ENCODE measurements around the gene CERS6. TPM values are rescaled to one million over a fixed set of nuclear protein-coding genes. Genes with fewer than 3 reads are reported as not detected.

Gene CERS6
- total RNA-seq, 4 donors from 2014 or later: 42.3 to 62.1 (median 50.6) TPM

DNA sequence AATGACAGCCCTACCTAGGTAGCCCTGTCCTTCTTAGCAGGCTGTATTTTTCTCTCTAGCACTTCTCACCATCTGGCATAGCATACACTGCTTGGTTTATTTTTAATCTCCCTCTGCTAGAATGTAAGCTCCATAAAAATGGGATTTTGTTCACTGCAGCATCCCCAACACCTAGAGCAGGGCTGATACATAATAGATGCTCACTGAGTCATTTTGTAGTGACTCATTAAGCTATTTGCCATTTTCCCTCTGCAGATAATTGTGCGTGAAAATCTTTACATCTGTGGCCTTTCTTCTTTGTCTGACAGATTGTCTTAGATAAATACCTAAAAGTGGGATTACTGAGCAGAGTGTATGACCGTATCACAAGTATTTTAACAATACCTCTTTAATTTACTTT, 82.5 kb downstream of the CERS6 start:
- no peak overlapping the region for H3K27ac ChIP-seq
- 84 to 89% methylated on average over 2 of the region's 2 CpGs for WGBS, 2 donors (ENCODE audit: low coverage in 1 of 2)
- no peak overlapping the region for H3K4me3 ChIP-seq
- TF ChIP-seq POLR2A (IDR thresholded peaks at IDR 0.05): no peak
- no peak for TF ChIP-seq POLR2AphosphoS5 (IDR thresholded peaks at IDR 0.05)
- TF ChIP-seq, protein P1, sequence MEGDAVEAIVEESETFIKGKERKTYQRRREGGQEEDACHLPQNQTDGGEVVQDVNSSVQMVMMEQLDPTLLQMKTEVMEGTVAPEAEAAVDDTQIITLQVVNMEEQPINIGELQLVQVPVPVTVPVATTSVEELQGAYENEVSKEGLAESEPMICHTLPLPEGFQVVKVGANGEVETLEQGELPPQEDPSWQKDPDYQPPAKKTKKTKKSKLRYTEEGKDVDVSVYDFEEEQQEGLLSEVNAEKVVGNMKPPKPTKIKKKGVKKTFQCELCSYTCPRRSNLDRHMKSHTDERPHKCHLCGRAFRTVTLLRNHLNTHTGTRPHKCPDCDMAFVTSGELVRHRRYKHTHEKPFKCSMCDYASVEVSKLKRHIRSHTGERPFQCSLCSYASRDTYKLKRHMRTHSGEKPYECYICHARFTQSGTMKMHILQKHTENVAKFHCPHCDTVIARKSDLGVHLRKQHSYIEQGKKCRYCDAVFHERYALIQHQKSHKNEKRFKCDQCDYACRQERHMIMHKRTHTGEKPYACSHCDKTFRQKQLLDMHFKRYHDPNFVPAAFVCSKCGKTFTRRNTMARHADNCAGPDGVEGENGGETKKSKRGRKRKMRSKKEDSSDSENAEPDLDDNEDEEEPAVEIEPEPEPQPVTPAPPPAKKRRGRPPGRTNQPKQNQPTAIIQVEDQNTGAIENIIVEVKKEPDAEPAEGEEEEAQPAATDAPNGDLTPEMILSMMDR (IDR thresholded peaks at IDR 0.05): no peak
- TF ChIP-seq EP300 (IDR thresholded peaks at IDR 0.05; ENCODE audit: low read depth): no peak
- peaks cover 0 to 22% (median 7%) of the 10 kb centered on the region in 4 donors for H3K4me1 ChIP-seq
- H3K36me3 ChIP-seq: peaks cover 0 to 6% (median 0%) of the 10 kb centered on the region in 4 donors
- DNase-seq: no peak
- H3K27me3 ChIP-seq: no peaks in the 10 kb centered on the region
- intact Hi-C loops (cut with DNase I; ENCODE audit: low total_unique reads): no loop called here
- in situ Hi-C loops (cut with MboI; ENCODE audit: low pct_ligation_motif_present in 1 of 4, low pct_unique_long_range_greater_than_20kb in 1 of 4, low sequenced_read_pairs in 3 of 4): no loop called here
- peaks cover 6% of the 10 kb centered on the region in 2 donors for H3K9me3 ChIP-seq

DNA sequence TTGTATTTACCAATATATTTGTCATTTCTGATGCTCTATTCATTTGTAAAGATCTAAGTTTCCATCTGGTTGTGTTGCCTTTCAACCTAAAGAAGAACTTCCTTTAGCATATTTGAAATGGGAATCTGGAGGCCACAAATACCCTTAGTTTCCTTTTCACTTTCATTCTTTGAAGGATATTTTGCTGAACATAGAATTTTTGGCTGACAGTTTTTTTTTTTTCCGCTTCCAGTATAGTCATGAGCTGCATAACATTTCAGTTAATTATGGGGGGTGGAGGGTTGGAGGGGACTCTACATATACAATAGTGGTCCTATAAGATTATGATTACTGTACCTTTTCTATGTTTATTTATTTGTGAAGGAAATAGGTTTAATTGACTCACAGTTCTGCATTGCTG, 83.9 kb downstream of the CERS6 start:
- in situ Hi-C loops (cut with MboI; ENCODE audit: low pct_ligation_motif_present in 1 of 4, low pct_unique_long_range_greater_than_20kb in 1 of 4, low sequenced_read_pairs in 3 of 4) (no loop called here), intact Hi-C loops (cut with DNase I; ENCODE audit: low total_unique reads) (no loop called here)
- peaks cover 0 to 6% (median 0%) of the 10 kb centered on the region in 4 donors for H3K36me3 ChIP-seq
- no peak for DNase-seq
- peaks cover 0 to 24% (median 7%) of the 10 kb centered on the region in 4 donors for H3K4me1 ChIP-seq
- no peaks in the 10 kb centered on the region for H3K27me3 ChIP-seq
- no peak for TF ChIP-seq POLR2AphosphoS5 (IDR thresholded peaks at IDR 0.05)
- TF ChIP-seq, protein P1 (IDR thresholded peaks at IDR 0.05): no peak
- H3K9me3 ChIP-seq: peaks cover 6% of the 10 kb centered on the region in 2 donors
- H3K4me3 ChIP-seq: no peak overlapping the region
- WGBS, 2 donors (ENCODE audit: low coverage in 1 of 2): 97 to 100% methylated on average over 1 of the region's 1 CpG
- no peak overlapping the region for H3K27ac ChIP-seq

DNA sequence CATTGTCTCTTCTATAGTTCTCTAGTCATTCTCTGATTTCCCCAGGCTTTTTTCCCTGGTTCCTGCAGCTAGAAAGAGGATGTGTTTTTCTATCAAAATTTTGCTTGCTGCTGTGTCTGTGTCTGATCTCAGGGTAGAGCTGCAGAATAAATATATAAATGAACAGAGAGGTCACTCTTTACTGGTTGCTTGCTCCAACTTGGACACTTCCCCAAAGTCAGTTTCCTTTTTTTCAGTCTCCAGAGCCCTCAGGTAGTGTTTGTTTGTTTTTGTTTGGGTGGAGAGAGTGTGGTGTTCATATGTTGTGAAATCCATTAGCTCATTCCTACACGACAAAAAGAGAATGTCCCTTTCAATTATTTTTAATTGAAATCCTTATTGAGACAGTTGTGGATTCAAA, 85.8 kb downstream of the CERS6 start:
- WGBS, 2 donors (ENCODE audit: low coverage in 1 of 2): 44 to 53% methylated on average over 1 of the region's 1 CpG
- peak overlapping the region in 3 of 4 donors; percentile 22 to 72 (median 72) for H3K27ac ChIP-seq
- peaks cover 0 to 24% (median 7%) of the 10 kb centered on the region in 4 donors for H3K4me1 ChIP-seq

DNA sequence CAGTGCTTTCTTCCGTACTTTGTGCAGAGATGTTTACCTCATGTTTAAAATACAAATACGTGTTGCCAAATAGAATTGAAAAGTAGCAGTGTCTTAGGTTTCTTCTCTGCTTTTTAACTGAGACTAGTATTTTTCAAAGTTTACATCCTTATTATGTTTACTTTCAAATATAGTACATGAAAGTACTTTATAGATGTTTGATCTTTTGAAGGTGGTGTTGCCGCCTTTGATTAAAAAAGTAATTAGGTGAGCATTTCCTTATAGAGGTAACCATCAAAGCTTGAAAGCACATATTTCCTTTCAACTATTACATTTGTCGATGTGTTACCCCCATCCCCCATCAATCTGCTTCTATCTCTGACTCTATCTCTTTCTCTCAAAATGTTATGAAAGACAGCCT, 87.0 kb downstream of the CERS6 start:
- H3K4me1 ChIP-seq: peaks cover 0 to 24% (median 7%) of the 10 kb centered on the region in 4 donors
- H3K27me3 ChIP-seq: no peaks in the 10 kb centered on the region
- in situ Hi-C loops (cut with MboI; ENCODE audit: low pct_ligation_motif_present in 1 of 4, low pct_unique_long_range_greater_than_20kb in 1 of 4, low sequenced_read_pairs in 3 of 4): no loop called here
- 42 to 46% methylated on average over 4 of the region's 4 CpGs for WGBS, 2 donors (ENCODE audit: low coverage in 1 of 2)
- no peak for DNase-seq
- H3K4me3 ChIP-seq: no peak overlapping the region
- peak overlapping the region; percentile 39 to 72 (median 64) for H3K27ac ChIP-seq
- H3K36me3 ChIP-seq: peaks cover 0 to 6% (median 0%) of the 10 kb centered on the region in 4 donors
- intact Hi-C loops (cut with DNase I; ENCODE audit: low total_unique reads): no loop called here
- H3K9me3 ChIP-seq: peaks cover 6% of the 10 kb centered on the region in 2 donors
- TF ChIP-seq EP300 (IDR thresholded peaks at IDR 0.05; ENCODE audit: low read depth): no peak
- TF ChIP-seq POLR2AphosphoS5 (IDR thresholded peaks at IDR 0.05): peak in 1 of 3 donors; percentile 54
- no peak for TF ChIP-seq POLR2A (IDR thresholded peaks at IDR 0.05)

More for the DNA sequence above, 85.8 kb downstream of the CERS6 start:
- Histone ChIP-seq H3K9me3 (peaks cover 6% of the 10 kb centered on the region in 2 donors), H3K4me3 (no peak overlapping the region), H3K36me3 (peaks cover 0 to 6% (median 0%) of the 10 kb centered on the region in 4 donors), H3K27me3 (no peaks in the 10 kb centered on the region)
- DNase-seq: no peak
- in situ Hi-C loops (cut with MboI; ENCODE audit: low pct_ligation_motif_present in 1 of 4, low pct_unique_long_range_greater_than_20kb in 1 of 4, low sequenced_read_pairs in 3 of 4): no loop called here
- intact Hi-C loops (cut with DNase I; ENCODE audit: low total_unique reads): no loop called here
- TF ChIP-seq POLR2A (IDR thresholded peaks at IDR 0.05) (no peak), EP300 (IDR thresholded peaks at IDR 0.05; ENCODE audit: low read depth) (no peak), POLR2AphosphoS5 (IDR thresholded peaks at IDR 0.05) (no peak)
- TF ChIP-seq, protein P1 (IDR thresholded peaks at IDR 0.05): no peak

DNA sequence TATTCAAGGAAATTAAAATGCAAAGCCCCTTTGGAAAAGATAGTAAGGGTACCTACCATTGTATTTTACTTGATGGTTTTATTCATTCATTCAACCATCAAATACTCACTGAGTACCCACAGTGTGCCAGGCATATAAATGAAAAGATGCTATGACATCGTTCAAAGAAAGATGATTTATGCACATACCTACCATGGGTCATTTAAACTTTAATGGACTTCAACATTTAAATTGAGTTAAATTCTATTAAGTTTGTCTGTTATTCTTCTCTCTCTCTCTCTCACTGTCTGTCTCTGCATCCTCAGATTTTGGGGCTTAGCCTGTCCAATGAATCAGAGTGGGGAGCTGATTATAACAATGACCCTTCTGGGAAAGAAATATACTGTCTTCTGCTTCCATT, 87.9 kb downstream of the CERS6 start:
- H3K27me3 ChIP-seq: no peaks in the 10 kb centered on the region
- H3K4me3 ChIP-seq: no peak overlapping the region
- peaks cover 6% of the 10 kb centered on the region in 2 donors for H3K9me3 ChIP-seq
- TF ChIP-seq EP300 (IDR thresholded peaks at IDR 0.05; ENCODE audit: low read depth) (no peak), POLR2AphosphoS5 (IDR thresholded peaks at IDR 0.05) (no peak)
- TF ChIP-seq, protein P1 (IDR thresholded peaks at IDR 0.05): no peak
- WGBS, 2 donors (ENCODE audit: low coverage in 1 of 2): 79 to 84% methylated on average over 1 of the region's 1 CpG
- DNase-seq: no peak
- no peak overlapping the region for H3K27ac ChIP-seq
- H3K36me3 ChIP-seq: peaks cover 0 to 6% (median 0%) of the 10 kb centered on the region in 4 donors
- peaks cover 0 to 27% (median 7%) of the 10 kb centered on the region in 4 donors for H3K4me1 ChIP-seq
- in situ Hi-C loops (cut with MboI; ENCODE audit: low pct_ligation_motif_present in 1 of 4, low pct_unique_long_range_greater_than_20kb in 1 of 4, low sequenced_read_pairs in 3 of 4): no loop called here
- intact Hi-C loops (cut with DNase I; ENCODE audit: low total_unique reads): no loop called here

Data from transverse colon (tissue), 4 donors.